HL-60 (cell line): Measurements from ENCODE around the gene KSR1.

Source experiments
- CTCF ChIP-seq: IDR thresholded peaks from one replicate; pipeline ENCODE4 v1.5.1; 2011; ENCODE audit warnings: low read length, control low read depth, inconsistent platforms; ENCODE audit not compliant: insufficient read depth
- GABPA ChIP-seq: IDR thresholded peaks from 2 replicates; pipeline ENCODE4 v1.6.1; 2012; ENCODE audit warnings: low read depth
- POLR2AphosphoS5 ChIP-seq: IDR thresholded peaks from 2 replicates; pipeline ENCODE4 v1.6.1; 2012; ENCODE audit warnings: low read depth
- REST ChIP-seq: IDR thresholded peaks from 2 replicates; pipeline ENCODE4 v1.6.1; 2012; ENCODE audit warnings: low read depth; ENCODE audit not compliant: insufficient replicate concordance
- SPI1 ChIP-seq: IDR thresholded peaks from 2 replicates; pipeline ENCODE4 v1.6.1; 2012; ENCODE audit warnings: low read depth, mild to moderate bottlenecking, borderline replicate concordance

DNA sequence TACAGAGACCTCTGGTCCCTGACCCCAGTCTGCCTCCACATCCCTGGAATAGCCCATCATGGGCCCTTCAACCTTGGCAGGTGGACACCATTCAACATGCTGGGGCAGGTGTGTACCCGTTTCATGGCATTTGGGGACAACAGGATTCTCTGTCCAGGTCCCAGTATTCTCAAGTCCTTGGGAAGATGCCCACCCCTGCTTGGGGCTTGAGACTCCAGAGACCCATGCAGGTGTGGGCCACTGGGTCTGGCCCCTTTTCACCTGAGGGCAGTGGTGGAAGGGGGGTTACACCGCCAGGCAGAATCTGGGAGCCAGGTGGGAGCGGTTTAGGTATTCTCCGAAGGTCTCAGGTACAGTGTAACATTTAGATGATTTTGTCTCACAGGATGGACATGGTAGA is 37.1 kb upstream of the KSR1 start:
- TF ChIP-seq POLR2AphosphoS5 = no peak
- TF ChIP-seq SPI1 = no peak
- TF ChIP-seq CTCF = no peak
- TF ChIP-seq GABPA = no peak
- TF ChIP-seq REST = no peak
